WI38 (cell line): ENCODE data around the gene NANS.
A peak's percentile ranks its signal among the peaks of the same experiment; 100 is the strongest.

Source experiments
- H3K4me3 ChIP-seq: 2 replicates; pipeline ENCODE4 v1.5.1; 2011; ENCODE audit warnings: low read depth, mild to moderate bottlenecking, control low read depth, low read length
- CTCF ChIP-seq: IDR thresholded peaks from 2 replicates; pipeline ENCODE4 v1.5.1; 2012; ENCODE audit warnings: low read depth, mild to moderate bottlenecking, control low read depth, low read length

Gene NANS

GRCh38 chr9:98049288-98050072 lies 7.1 kb upstream of the NANS start:
- TF ChIP-seq CTCF: no peak
- H3K4me3 ChIP-seq: no peak overlapping the region

- H3K4me3 ChIP-seq: no peak overlapping the region
- TF ChIP-seq CTCF: no peak
Measured at GRCh38 chr9:98050351-98050750, 6.2 kb upstream of the NANS start.

GRCh38 chr9:98054376-98054951 lies 2.1 kb upstream of the NANS start:
- no peak for TF ChIP-seq CTCF
- H3K4me3 ChIP-seq: no peak overlapping the region

- H3K4me3 ChIP-seq: peak overlapping the region; percentile 72
- no peak for TF ChIP-seq CTCF
Measured at GRCh38 chr9:98057138-98057799, 737 bp downstream of the NANS start.

- TF ChIP-seq CTCF: no peak
- H3K4me3 ChIP-seq: no peak overlapping the region
Measured at GRCh38 chr9:98062161-98062560, 5.6 kb downstream of the NANS start.

- TF ChIP-seq CTCF: no peak
Measured at GRCh38 chr9:98064623-98065392, 8.3 kb downstream of the NANS start.

More at GRCh38 chr9:98064623-98065392, 8.3 kb downstream of the NANS start:
- H3K4me3 ChIP-seq: no peak overlapping the region
